CD4-positive, alpha-beta T cell treated with Interferon alpha-2 for 1 hour (primary cell): ENCODE measurements around the gene GNRH2.
"Not testable (repeated sequence)": the region's sequence is repeated elsewhere in the genome, so short reads cannot be mapped to it uniquely, and the experiment has no call there.

Experiments used
- DNase-seq, 2 donors: peaks; one replicate each; pipeline ENCODE4 v3.0.0-alpha.2; 2020 to 2022

Gene GNRH2

GRCh38 chr20:3043322-3043721 lies at the start of gene GNRH2:
GNRH2 (plus strand) TSS chr20:3043622; CDS start chr20:3044415, 793 bp downstream.
- no peak for DNase-seq

GRCh38 chr20:2995796-2996195 lies 47.6 kb upstream of the GNRH2 start:
- no peak for DNase-seq

- DNase-seq = no peak
Measured at GRCh38 chr20:2998728-2999127, 44.7 kb upstream of the GNRH2 start.

GRCh38 chr20:3000852-3001523 lies 42.4 kb upstream of the GNRH2 start:
- DNase-seq = peak in 1 of 2 donors; percentile 55

- no peak for DNase-seq
Measured at GRCh38 chr20:3003416-3003815, 40.0 kb upstream of the GNRH2 start.

- DNase-seq = no peak
Measured at GRCh38 chr20:3010985-3011723, 32.3 kb upstream of the GNRH2 start.

GRCh38 chr20:3011752-3012151 lies 31.7 kb upstream of the GNRH2 start:
- DNase-seq = no peak

GRCh38 chr20:3013771-3014170 lies 29.7 kb upstream of the GNRH2 start:
- DNase-seq = no peak

GRCh38 chr20:3014179-3014578 lies 29.2 kb upstream of the GNRH2 start:
- DNase-seq = no peak

GRCh38 chr20:3014662-3015061 lies 28.8 kb upstream of the GNRH2 start:
- no peak for DNase-seq

- DNase-seq = not testable (repeated sequence)
Measured at GRCh38 chr20:3015302-3015701, 28.1 kb upstream of the GNRH2 start.

- no peak for DNase-seq
Measured at GRCh38 chr20:3021327-3021726, 22.1 kb upstream of the GNRH2 start.

- DNase-seq = no peak
Measured at GRCh38 chr20:3021777-3022176, 21.6 kb upstream of the GNRH2 start.

GRCh38 chr20:3022559-3023490 lies 20.6 kb upstream of the GNRH2 start:
- DNase-seq = not testable (repeated sequence)

GRCh38 chr20:3027987-3028386 lies 15.4 kb upstream of the GNRH2 start:
- DNase-seq = no peak

- DNase-seq = no peak
Measured at GRCh38 chr20:3031524-3032147, 11.8 kb upstream of the GNRH2 start.

- DNase-seq = no peak
Measured at GRCh38 chr20:3032624-3033023, 10.8 kb upstream of the GNRH2 start.

GRCh38 chr20:3037654-3038053 lies 5.8 kb upstream of the GNRH2 start:
- DNase-seq = no peak

- no peak for DNase-seq
Measured at GRCh38 chr20:3038454-3038853, 5.0 kb upstream of the GNRH2 start.

- no peak for DNase-seq
Measured at GRCh38 chr20:3039426-3039825, 4.0 kb upstream of the GNRH2 start.

- no peak for DNase-seq
Measured at GRCh38 chr20:3040086-3040485, 3.3 kb upstream of the GNRH2 start.

GRCh38 chr20:3041854-3042409 lies 1.5 kb upstream of the GNRH2 start:
- no peak for DNase-seq

- no peak for DNase-seq
Measured at GRCh38 chr20:3042625-3043024, 797 bp upstream of the GNRH2 start.
